Measurements from ENCODE around the gene PRKD1. TPM values are rescaled to one million over a fixed set of nuclear protein-coding genes. Genes with fewer than 3 reads are reported as not detected.

PRKD1 gene
- total RNA-seq, 1 donor from 2014 or later, result 0.54 TPM

- no peak for TF ChIP-seq CTCF (IDR thresholded peaks at IDR 0.05; ENCODE audit: partially characterized antibody, unreplicated experiment)
- peaks cover 6% of the 10 kb centered on the region for H3K36me3 Mint-ChIP-seq (ENCODE audit: unreplicated experiment)
- H3K4me3 Mint-ChIP-seq (ENCODE audit: unreplicated experiment), result no peak overlapping the region
- H3K27me3 Mint-ChIP-seq (ENCODE audit: unreplicated experiment), result no peaks in the 10 kb centered on the region
- H3K27ac Mint-ChIP-seq (ENCODE audit: unreplicated experiment), result no peak overlapping the region
- peaks cover 6% of the 10 kb centered on the region for H3K9me3 Mint-ChIP-seq (ENCODE audit: unreplicated experiment)
- H3K4me1 Mint-ChIP-seq (ENCODE audit: low read depth, unreplicated experiment), result no peaks in the 10 kb centered on the region
- no peak for DNase-seq
These were observed 274.3 kb downstream of the PRKD1 start for GRCh38 chr14:29653303-29653702.

- no peak overlapping the region for H3K4me3 Mint-ChIP-seq (ENCODE audit: unreplicated experiment)
- H3K27ac Mint-ChIP-seq (ENCODE audit: unreplicated experiment), result no peak overlapping the region
- peaks cover 8% of the 10 kb centered on the region for H3K9me3 Mint-ChIP-seq (ENCODE audit: unreplicated experiment)
- H3K36me3 Mint-ChIP-seq (ENCODE audit: unreplicated experiment), result peaks cover 9% of the 10 kb centered on the region
- TF ChIP-seq CTCF (IDR thresholded peaks at IDR 0.05; ENCODE audit: partially characterized antibody, unreplicated experiment), result no peak
- H3K4me1 Mint-ChIP-seq (ENCODE audit: low read depth, unreplicated experiment), result no peaks in the 10 kb centered on the region
- DNase-seq, result no peak
- H3K27me3 Mint-ChIP-seq (ENCODE audit: unreplicated experiment), result no peaks in the 10 kb centered on the region
These were observed 275.1 kb downstream of the PRKD1 start for GRCh38 chr14:29652571-29652970.

DNA sequence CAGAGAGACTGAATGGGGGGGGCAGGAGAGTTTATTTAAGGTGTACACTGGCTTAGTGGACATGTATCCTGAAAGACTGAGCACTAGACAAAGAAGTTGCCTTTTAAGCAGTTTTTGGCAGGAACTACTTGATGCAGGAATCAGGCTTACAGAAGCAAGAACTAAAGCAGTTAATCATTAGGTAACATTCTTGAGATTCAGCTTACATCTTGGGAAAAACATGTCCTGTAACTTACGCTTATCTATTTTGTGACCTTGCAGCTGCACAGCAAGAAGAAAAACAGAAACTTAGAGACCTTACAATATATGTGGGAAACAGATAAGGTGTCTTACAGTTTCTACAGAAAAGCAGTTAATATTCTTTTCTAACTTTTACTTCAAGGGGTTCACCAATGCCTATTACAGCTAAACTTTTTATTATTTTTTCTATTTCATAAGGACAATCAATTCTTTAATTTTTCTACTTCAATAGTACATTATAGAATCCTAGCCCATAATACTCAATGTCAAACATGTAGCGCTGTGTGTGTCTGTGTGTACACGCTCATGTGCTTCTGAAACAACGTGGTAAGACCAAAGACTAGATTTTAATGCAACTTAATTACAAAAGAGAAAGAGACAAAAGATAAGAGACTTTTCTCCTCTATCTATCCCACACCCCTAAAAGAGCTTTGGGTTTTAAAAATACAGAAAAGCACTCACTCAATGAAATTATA lies 276.9 kb downstream of the PRKD1 start:
- H3K27me3 Mint-ChIP-seq (ENCODE audit: unreplicated experiment), result no peaks in the 10 kb centered on the region
- no peak overlapping the region for H3K27ac Mint-ChIP-seq (ENCODE audit: unreplicated experiment)
- no peaks in the 10 kb centered on the region for H3K4me1 Mint-ChIP-seq (ENCODE audit: low read depth, unreplicated experiment)
- H3K36me3 Mint-ChIP-seq (ENCODE audit: unreplicated experiment), result peaks cover 17% of the 10 kb centered on the region
- no peak overlapping the region for H3K4me3 Mint-ChIP-seq (ENCODE audit: unreplicated experiment)
- DNase-seq, result no peak
- H3K9me3 Mint-ChIP-seq (ENCODE audit: unreplicated experiment), result peaks cover 10% of the 10 kb centered on the region
- TF ChIP-seq CTCF (IDR thresholded peaks at IDR 0.05; ENCODE audit: partially characterized antibody, unreplicated experiment), result no peak

DNA sequence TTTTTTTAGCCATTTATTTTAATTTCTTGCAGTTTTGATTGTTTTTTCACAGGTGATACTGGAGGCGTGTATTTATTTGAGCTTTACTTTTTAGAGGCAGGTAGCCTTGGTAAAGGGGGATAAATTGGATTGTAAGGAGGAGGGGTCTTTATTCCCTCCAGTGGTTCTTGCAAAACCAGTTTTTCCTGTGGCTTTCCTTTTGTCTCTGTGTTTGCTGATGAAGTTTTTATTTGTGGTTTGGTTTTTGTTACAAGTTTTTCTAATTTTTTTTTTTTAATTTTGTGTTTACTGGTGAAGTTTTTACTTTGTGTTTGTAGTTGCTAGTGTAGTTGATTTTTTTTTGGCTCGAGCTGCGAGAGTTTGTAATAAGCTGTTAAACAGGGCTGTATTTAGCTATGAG lies 278.5 kb downstream of the PRKD1 start:
- TF ChIP-seq CTCF (IDR thresholded peaks at IDR 0.05; ENCODE audit: partially characterized antibody, unreplicated experiment), result no peak
- DNase-seq, result no peak
- peaks cover 10% of the 10 kb centered on the region for H3K9me3 Mint-ChIP-seq (ENCODE audit: unreplicated experiment)
- no peaks in the 10 kb centered on the region for H3K27me3 Mint-ChIP-seq (ENCODE audit: unreplicated experiment)
- no peaks in the 10 kb centered on the region for H3K4me1 Mint-ChIP-seq (ENCODE audit: low read depth, unreplicated experiment)
- no peak overlapping the region for H3K27ac Mint-ChIP-seq (ENCODE audit: unreplicated experiment)
- no peak overlapping the region for H3K4me3 Mint-ChIP-seq (ENCODE audit: unreplicated experiment)
- peaks cover 17% of the 10 kb centered on the region for H3K36me3 Mint-ChIP-seq (ENCODE audit: unreplicated experiment)

GRCh38 chr14:29648045-29648444 lies 279.6 kb downstream of the PRKD1 start:
- no peak for TF ChIP-seq CTCF (IDR thresholded peaks at IDR 0.05; ENCODE audit: partially characterized antibody, unreplicated experiment)
- no peaks in the 10 kb centered on the region for H3K4me1 Mint-ChIP-seq (ENCODE audit: low read depth, unreplicated experiment)
- H3K4me3 Mint-ChIP-seq (ENCODE audit: unreplicated experiment), result no peak overlapping the region
- H3K9me3 Mint-ChIP-seq (ENCODE audit: unreplicated experiment), result peaks cover 10% of the 10 kb centered on the region
- no peaks in the 10 kb centered on the region for H3K27me3 Mint-ChIP-seq (ENCODE audit: unreplicated experiment)
- H3K27ac Mint-ChIP-seq (ENCODE audit: unreplicated experiment), result no peak overlapping the region
- no peak for DNase-seq
- H3K36me3 Mint-ChIP-seq (ENCODE audit: unreplicated experiment), result peaks cover 17% of the 10 kb centered on the region

Measured in glutamatergic neuron (in vitro differentiated cells).